Glutamatergic neuron (in vitro differentiated cells): Measurements from ENCODE around the gene INPP5J. TPM values are rescaled to one million over a fixed set of nuclear protein-coding genes. Genes with fewer than 3 reads are reported as not detected.

ENCODE experiments used
- DNase-seq: peaks from one replicate; pipeline ENCODE4 v3.0.0; 2022
- H3K27ac Mint-ChIP-seq: one replicate; pipeline ENCODE4 v1.8.0; 2020; ENCODE audit warnings: mild to moderate bottlenecking, mixed read lengths, inconsistent platforms; ENCODE audit not compliant: unreplicated experiment
- H3K27me3 Mint-ChIP-seq: one replicate; pipeline ENCODE4 v1.8.0; 2020; ENCODE audit warnings: mild to moderate bottlenecking, moderate library complexity, mixed read lengths, inconsistent platforms; ENCODE audit not compliant: unreplicated experiment
- H3K36me3 Mint-ChIP-seq: one replicate; pipeline ENCODE4 v1.8.0; 2020; ENCODE audit warnings: mild to moderate bottlenecking, mixed read lengths, inconsistent platforms; ENCODE audit not compliant: unreplicated experiment
- H3K4me1 Mint-ChIP-seq: one replicate; pipeline ENCODE4 v1.8.0; 2020; ENCODE audit warnings: mild to moderate bottlenecking, low read depth, mixed read lengths, inconsistent platforms; ENCODE audit not compliant: unreplicated experiment
- H3K4me3 Mint-ChIP-seq: one replicate; pipeline ENCODE4 v1.8.0; 2020; ENCODE audit warnings: mild to moderate bottlenecking, mixed read lengths, inconsistent platforms; ENCODE audit not compliant: unreplicated experiment
- H3K9me3 Mint-ChIP-seq: one replicate; pipeline ENCODE4 v1.8.0; 2020; ENCODE audit warnings: mild to moderate bottlenecking, moderate library complexity, mixed read lengths, inconsistent platforms; ENCODE audit not compliant: unreplicated experiment
- total RNA-seq: library from RNA; stranded (reverse); fragmentation: NEBNext Ultra II Directional; extraction: Animal tissue kit (Norgen Biotek cat#: 25700); gene quantifications from one replicate; pipeline ENCODE4 v1.2.1, GENCODE V29; 2021; ENCODE audit not compliant: unreplicated experiment
- TF ChIP-seq, protein P1 (sequence below): fragments of 200-600 bp; sonication (generic); IDR thresholded peaks from one replicate; pipeline ENCODE4 v1.5.0; 2021; ENCODE audit not compliant: partially characterized antibody, unreplicated experiment

Gene INPP5J
- total RNA-seq, 1 donor from 2014 or later = 15.4 TPM

DNA sequence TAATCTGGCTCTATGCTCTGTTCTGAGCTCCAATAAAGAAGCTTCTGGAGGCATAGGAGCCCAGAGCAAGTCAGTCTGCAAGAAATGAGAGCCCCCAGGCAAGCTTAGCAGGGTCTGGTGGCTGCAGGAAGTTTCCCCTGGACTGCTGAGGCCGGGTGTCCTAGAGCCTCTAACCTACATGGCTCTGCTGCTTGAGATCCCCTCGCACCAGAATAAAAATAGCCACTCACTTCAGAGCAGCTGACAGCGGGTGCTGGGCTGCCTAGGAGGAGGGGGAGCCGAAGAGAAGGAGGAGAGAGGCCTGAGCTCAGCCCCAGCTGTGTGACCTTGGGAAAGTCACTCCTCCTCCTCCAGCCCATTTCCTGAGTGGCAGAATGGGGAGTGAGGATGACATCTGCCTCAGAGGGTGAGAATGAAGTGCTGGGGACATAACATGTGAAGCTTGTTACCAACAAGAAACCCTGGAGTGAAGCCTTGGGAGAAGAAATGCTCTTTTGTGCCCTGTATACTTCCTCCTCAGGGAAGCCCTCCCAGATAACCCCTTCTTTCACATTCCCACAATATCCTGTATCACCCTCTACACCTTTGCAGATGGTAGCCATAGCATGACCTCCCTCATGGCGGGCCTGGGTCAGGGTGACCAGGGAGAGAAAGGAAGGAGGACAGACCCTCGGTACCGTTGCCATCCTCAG is 3.6 kb upstream of the INPP5J start:
- H3K4me3 Mint-ChIP-seq = no peak overlapping the region
- peaks cover 3% of the 10 kb centered on the region for H3K9me3 Mint-ChIP-seq
- H3K27me3 Mint-ChIP-seq = peaks cover 3% of the 10 kb centered on the region
- H3K27ac Mint-ChIP-seq = no peak overlapping the region
- no peak for DNase-seq
- H3K4me1 Mint-ChIP-seq = peaks cover 5% of the 10 kb centered on the region
- TF ChIP-seq, protein P1, sequence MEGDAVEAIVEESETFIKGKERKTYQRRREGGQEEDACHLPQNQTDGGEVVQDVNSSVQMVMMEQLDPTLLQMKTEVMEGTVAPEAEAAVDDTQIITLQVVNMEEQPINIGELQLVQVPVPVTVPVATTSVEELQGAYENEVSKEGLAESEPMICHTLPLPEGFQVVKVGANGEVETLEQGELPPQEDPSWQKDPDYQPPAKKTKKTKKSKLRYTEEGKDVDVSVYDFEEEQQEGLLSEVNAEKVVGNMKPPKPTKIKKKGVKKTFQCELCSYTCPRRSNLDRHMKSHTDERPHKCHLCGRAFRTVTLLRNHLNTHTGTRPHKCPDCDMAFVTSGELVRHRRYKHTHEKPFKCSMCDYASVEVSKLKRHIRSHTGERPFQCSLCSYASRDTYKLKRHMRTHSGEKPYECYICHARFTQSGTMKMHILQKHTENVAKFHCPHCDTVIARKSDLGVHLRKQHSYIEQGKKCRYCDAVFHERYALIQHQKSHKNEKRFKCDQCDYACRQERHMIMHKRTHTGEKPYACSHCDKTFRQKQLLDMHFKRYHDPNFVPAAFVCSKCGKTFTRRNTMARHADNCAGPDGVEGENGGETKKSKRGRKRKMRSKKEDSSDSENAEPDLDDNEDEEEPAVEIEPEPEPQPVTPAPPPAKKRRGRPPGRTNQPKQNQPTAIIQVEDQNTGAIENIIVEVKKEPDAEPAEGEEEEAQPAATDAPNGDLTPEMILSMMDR = no peak
- no peaks in the 10 kb centered on the region for H3K36me3 Mint-ChIP-seq

DNA sequence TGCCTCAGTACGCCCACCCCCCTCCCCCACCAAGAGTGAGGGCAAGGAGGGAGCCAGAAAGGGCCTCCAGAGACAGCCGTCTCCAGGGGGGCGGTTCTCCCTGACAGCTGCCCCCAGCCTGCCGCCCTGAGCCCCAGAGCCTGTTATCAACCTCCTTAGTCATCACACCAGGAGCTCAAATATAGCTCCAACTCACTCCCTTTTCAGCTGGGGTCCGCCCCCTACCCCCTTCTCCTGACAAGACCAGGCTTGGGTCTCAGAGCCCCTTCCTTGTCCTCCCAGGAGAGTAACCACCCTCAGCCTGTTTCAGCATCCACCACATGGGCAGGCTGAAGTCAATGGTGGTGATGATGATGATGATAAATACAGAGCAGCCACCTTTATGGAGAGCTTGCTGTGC is 2.5 kb upstream of the INPP5J start:
- DNase-seq = no peak

DNA sequence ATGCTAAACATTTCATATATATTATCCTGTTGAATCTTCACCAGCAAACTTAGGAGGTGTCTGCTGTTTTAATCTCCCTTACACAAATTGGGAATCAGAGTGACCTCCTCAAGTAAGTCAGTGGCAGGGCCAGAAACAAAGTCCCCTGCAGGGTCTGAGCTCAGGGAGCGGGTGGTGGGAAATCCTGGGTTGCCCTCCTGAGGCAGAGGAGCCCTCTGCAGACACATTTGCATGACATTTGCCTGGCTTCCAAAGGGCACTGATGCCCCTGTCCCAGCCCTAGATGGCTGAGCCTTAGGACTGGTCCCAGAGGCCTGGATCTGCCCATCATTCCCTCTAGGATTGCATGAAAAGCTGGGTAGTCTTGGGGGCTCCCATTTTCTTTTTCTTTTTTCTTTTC is 2.1 kb upstream of the INPP5J start:
- Mint-ChIP-seq H3K4me3 (no peak overlapping the region), H3K27me3 (peaks cover 3% of the 10 kb centered on the region), H3K36me3 (no peaks in the 10 kb centered on the region), H3K4me1 (peaks cover 5% of the 10 kb centered on the region), H3K27ac (no peak overlapping the region), H3K9me3 (peaks cover 3% of the 10 kb centered on the region)
- DNase-seq = no peak
- TF ChIP-seq, protein P1 = no peak

More for the DNA sequence above, 2.5 kb upstream of the INPP5J start:
- Mint-ChIP-seq H3K36me3 (no peaks in the 10 kb centered on the region), H3K4me1 (peaks cover 5% of the 10 kb centered on the region), H3K4me3 (no peak overlapping the region), H3K9me3 (peaks cover 3% of the 10 kb centered on the region), H3K27me3 (peaks cover 3% of the 10 kb centered on the region), H3K27ac (no peak overlapping the region)
- TF ChIP-seq, protein P1 = no peak

DNA sequence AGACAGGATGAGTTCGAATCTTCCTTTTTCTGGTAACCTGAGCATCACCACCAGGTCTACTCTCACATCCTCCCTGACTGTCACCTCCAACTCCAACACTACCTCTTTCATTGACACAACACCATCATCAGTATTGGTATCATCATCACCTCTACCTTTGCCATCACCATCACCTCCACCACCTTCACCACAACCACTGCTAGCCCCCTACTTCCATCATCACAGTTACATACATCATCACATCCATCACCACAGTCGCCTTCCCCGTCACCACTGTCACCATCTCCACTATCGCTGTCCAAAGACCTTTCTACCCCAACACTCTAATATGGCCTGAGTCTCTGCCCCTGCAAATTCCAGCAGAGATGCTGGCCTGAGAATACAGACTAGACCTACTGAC is 1.4 kb upstream of the INPP5J start:
- H3K4me3 Mint-ChIP-seq = no peak overlapping the region
- H3K4me1 Mint-ChIP-seq = peaks cover 5% of the 10 kb centered on the region
- no peak for DNase-seq
- H3K9me3 Mint-ChIP-seq = peaks cover 5% of the 10 kb centered on the region
- TF ChIP-seq, protein P1 = no peak
- H3K36me3 Mint-ChIP-seq = no peaks in the 10 kb centered on the region
- H3K27me3 Mint-ChIP-seq = peaks cover 3% of the 10 kb centered on the region
- H3K27ac Mint-ChIP-seq = no peak overlapping the region

GRCh38 chr22:31122196-31122531 is 602 bp upstream of the INPP5J start:
- Mint-ChIP-seq H3K9me3 (peaks cover 5% of the 10 kb centered on the region), H3K4me1 (peaks cover 5% of the 10 kb centered on the region), H3K4me3 (peak overlapping the region; percentile 16), H3K36me3 (no peaks in the 10 kb centered on the region), H3K27ac (no peak overlapping the region), H3K27me3 (peaks cover 3% of the 10 kb centered on the region)
- TF ChIP-seq, protein P1 = no peak
- DNase-seq = no peak
